ENCODE measurements around the gene FAM89B.
A peak's percentile ranks its signal among the peaks of the same experiment; 100 is the strongest.

FAM89B gene

DNA sequence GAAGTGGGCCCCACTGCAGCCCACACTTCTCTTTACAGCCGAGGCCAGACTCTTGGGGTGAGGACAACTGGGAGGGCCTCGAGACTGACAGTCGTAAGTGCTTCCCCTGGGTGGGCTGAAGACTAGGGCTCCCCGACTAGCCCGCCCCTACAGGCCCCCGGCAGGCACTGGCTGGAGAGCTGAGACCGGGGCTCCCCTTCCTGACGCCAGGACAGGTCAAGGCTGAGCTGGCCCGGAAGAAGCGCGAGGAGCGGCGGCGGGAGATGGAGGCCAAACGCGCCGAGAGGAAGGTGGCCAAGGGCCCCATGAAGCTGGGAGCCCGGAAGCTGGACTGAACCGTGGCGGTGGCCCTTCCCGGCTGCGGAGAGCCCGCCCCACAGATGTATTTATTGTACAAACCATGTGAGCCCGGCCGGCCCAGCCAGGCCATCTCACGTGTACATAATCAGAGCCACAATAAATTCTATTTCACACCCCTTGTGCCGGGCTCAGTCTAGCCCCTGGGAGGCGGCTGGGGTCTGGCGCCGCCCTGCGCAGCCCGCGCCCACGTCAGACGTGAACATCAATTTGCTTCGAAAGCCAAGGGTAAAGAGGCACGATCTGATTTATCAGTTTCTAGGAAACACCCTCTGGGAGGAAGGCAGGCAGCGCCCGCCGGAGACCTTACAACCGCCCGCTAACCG lies 34.0 kb upstream of the FAM89B start:
- Mint-ChIP-seq H3K36me3 (ENCODE audit: low read depth) (peaks cover 33% of the 10 kb centered on the region), H3K9me3 (no peaks in the 10 kb centered on the region), H3K27me3 (ENCODE audit: low read depth, poor library complexity) (peaks cover 51% of the 10 kb centered on the region), H3K4me1 (peaks cover 20% of the 10 kb centered on the region), H3K27ac (no peak overlapping the region), H3K4me3 (no peak overlapping the region)
- TF ChIP-seq CTCF (IDR thresholded peaks at IDR 0.05) = no peak
- no peak for DNase-seq

GRCh38 chr11:65538915-65539743 lies 33.2 kb upstream of the FAM89B start:
- H3K4me3 Mint-ChIP-seq = peak overlapping the region; percentile 72
- peaks cover 25% of the 10 kb centered on the region for H3K4me1 Mint-ChIP-seq
- no peaks in the 10 kb centered on the region for H3K9me3 Mint-ChIP-seq
- H3K27me3 Mint-ChIP-seq (ENCODE audit: low read depth, poor library complexity) = peaks cover 53% of the 10 kb centered on the region
- peaks cover 33% of the 10 kb centered on the region for H3K36me3 Mint-ChIP-seq (ENCODE audit: low read depth)
- peak; percentile 63 for DNase-seq
- no peak for TF ChIP-seq CTCF (IDR thresholded peaks at IDR 0.05)
- H3K27ac Mint-ChIP-seq = no peak overlapping the region

GRCh38 chr11:65539744-65540289 lies 32.5 kb upstream of the FAM89B start:
- no peak for DNase-seq
- peaks cover 60% of the 10 kb centered on the region for H3K27me3 Mint-ChIP-seq (ENCODE audit: low read depth, poor library complexity)
- peaks cover 32% of the 10 kb centered on the region for H3K4me1 Mint-ChIP-seq
- no peak for TF ChIP-seq CTCF (IDR thresholded peaks at IDR 0.05)
- peaks cover 26% of the 10 kb centered on the region for H3K36me3 Mint-ChIP-seq (ENCODE audit: low read depth)
- H3K27ac Mint-ChIP-seq = no peak overlapping the region
- no peaks in the 10 kb centered on the region for H3K9me3 Mint-ChIP-seq
- H3K4me3 Mint-ChIP-seq = peak overlapping the region; percentile 70

GRCh38 chr11:65540290-65541092 lies 31.8 kb upstream of the FAM89B start:
- TF ChIP-seq CTCF (IDR thresholded peaks at IDR 0.05) = peak; percentile 58
- Mint-ChIP-seq H3K27ac (no peak overlapping the region), H3K9me3 (no peaks in the 10 kb centered on the region), H3K4me3 (peak overlapping the region; percentile 70), H3K4me1 (peaks cover 38% of the 10 kb centered on the region), H3K27me3 (ENCODE audit: low read depth, poor library complexity) (peaks cover 66% of the 10 kb centered on the region), H3K36me3 (ENCODE audit: low read depth) (peaks cover 24% of the 10 kb centered on the region)
- peak; percentile 90 for DNase-seq

DNA sequence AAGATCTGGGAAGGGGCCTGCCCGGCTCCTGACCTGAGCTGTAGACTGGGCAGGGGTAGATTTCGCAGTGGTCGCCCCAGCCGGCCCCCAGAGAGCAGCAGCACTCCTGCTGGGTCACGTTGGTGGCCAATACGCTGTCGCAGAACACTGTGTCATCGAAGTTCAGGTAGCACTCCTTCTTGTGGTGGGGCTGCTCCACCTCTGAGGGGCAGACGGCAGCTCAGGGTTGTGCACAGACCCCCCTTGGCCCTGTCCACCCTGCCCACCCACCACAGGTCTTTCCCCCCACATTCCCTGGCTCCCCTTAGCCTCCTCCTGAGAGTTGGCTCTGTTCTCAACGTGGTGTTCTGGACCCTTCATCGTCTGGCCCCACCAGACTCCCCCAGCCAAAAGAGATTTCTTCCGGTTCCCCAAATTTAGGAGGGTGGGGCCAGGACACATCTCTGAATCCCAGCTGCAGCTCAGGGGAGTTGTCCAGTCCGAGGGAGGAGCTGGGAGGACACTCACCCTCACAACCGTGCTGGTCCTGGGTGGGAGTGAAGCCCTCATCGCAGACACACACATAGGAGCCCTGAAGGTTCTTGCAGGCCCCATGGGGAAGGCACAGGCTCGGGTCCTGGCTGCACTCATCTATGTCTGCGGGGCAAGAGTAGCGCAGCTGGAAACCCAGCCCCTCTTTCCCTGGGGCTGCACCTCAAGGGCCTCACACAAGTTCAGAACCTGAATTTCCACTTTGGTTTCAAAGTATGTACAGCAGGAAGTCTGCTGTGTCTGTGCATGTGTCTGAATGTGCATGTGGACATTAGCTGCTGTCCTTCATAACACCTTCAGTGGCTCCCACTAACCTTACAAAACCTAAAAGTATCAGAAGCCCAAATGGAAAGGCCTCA lies 31.0 kb upstream of the FAM89B start:
- peaks cover 75% of the 10 kb centered on the region for H3K27me3 Mint-ChIP-seq (ENCODE audit: low read depth, poor library complexity)
- TF ChIP-seq CTCF (IDR thresholded peaks at IDR 0.05) = no peak
- peaks cover 46% of the 10 kb centered on the region for H3K4me1 Mint-ChIP-seq
- no peaks in the 10 kb centered on the region for H3K9me3 Mint-ChIP-seq
- H3K36me3 Mint-ChIP-seq (ENCODE audit: low read depth) = peaks cover 20% of the 10 kb centered on the region
- no peak for DNase-seq
- peak overlapping the region; percentile 70 for H3K4me3 Mint-ChIP-seq
- no peak overlapping the region for H3K27ac Mint-ChIP-seq
